Subcutaneous adipose tissue (tissue), 4 donors: ENCODE measurements around the gene THAP2. TPM values are rescaled to one million over a fixed set of nuclear protein-coding genes. Genes with fewer than 3 reads are reported as not detected.

Source experiments
- CTCF ChIP-seq: fragments of 450-650 bp; IDR thresholded peaks from one replicate; pipeline ENCODE4 v1.5.1; 2016; ENCODE audit warnings: low read depth, mild to moderate bottlenecking, control low read depth, antibody characterized with exemption, moderate library complexity
- small RNA-seq: library from RNA; depleted of rRNA; stranded (forward); fragments of <200 nt; gene quantifications from one replicate; pipeline ENCODE3, GENCODE V24; 2016
- total RNA-seq, 4 donors: library from RNA; depleted of rRNA; stranded (reverse); fragments of >200 nt; gene quantifications; one replicate each; pipeline ENCODE4 v1.1.0, GENCODE V29; 2016

Gene THAP2
- total RNA-seq, 4 donors from 2014 or later = 1.5 to 3.9 (median 2.2) TPM

- no peak for TF ChIP-seq CTCF
Observed at GRCh38 chr12:71727958-71728357, 63.9 kb downstream of the THAP2 start.

Small RNA genes within 50 kb of the gene (small RNA-seq; reads per million reads assigned to genes)
- not detected for gene RF00560

Other genes starting within 250 kb of the THAP2 start
- gene LGR5, start 224.5 kb upstream of the THAP2 start, total RNA-seq = under 1 TPM; 0.17 to 0.88 (median 0.35) TPM
- gene ZFC3H1, start 453 bp upstream of the THAP2 start, total RNA-seq = 100 to 1,000 TPM in 1 of 4 donors, 10 to 100 TPM in 3; 68.7 to 117 (median 83.4) TPM
- 10 to 100 TPM; 19.6 to 31.4 (median 21.6) TPM for gene TMEM19, start 21.8 kb downstream of the THAP2 start, total RNA-seq
- gene RAB21, start 90.6 kb downstream of the THAP2 start, total RNA-seq = 10 to 100 TPM; 14.1 to 26.6 (median 18.0) TPM
- 10 to 100 TPM; 70.1 to 86.8 (median 72.9) TPM for gene TBC1D15, start 175.5 kb downstream of the THAP2 start, total RNA-seq